ENCODE data around the gene PRKCA.
"Not testable (repeated sequence)": the region's sequence is repeated elsewhere in the genome, so short reads cannot be mapped to it uniquely, and the experiment has no call there.

PRKCA gene

DNA sequence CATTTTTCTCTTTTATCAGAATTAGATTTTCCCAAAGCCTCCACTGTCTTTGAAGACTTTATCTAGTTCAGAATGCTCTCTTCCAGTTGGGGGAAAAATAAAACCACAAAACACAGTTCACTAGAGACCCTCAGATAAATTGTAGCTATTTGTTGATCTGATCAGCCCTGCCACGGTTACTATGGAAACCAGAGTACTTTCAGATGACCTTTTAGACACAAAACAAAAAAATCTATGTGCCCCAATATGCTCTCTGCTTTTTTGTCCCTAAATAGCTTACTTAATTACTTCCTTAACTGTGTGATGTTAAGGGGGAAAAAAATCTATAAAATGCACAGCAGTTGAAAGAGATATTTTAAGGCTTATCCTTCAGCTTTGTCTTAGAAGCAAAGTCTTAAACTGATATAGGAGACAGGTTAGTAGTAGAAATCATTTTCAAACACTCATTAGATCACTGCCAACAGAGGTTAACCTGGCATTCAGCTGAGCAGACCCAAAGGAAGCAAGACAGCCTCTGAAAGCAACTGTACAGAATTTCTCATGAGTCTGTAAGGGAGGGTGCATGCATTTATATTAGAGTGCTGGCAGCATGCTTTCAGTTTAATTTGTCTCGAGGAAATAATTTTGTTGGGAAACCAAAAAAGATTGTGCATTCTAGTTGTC lies 402.6 kb downstream of the PRKCA start:
- no peak for DNase-seq

DNA sequence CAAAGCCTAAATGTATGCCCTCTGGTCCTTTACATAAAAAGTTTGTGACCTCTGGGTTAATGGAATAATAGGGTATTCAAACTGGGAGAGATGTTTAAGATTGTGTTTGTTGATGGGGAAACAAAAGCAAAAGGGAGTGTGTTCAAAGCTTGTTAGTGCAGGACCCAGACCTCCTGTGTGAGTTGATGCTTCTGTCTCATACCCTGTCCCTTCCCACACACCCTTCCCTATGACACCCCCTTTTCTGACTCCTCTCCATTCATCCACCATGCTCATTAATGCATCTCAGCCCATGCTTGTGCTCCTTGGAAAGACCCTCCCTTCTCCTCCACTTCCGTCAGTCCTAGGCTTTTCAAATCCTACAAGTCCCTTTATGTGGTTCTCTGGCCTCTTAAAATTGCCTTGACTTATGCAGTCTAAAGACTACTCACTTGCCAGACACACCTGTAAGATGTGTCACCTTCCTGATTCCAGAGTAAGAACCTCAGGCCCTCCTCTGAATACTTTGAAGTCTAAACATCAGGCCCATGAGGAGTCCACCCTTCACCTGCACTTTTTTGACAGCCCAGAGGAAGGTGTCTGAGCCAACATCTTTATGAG lies 404.5 kb downstream of the PRKCA start:
- no peak for DNase-seq

DNA sequence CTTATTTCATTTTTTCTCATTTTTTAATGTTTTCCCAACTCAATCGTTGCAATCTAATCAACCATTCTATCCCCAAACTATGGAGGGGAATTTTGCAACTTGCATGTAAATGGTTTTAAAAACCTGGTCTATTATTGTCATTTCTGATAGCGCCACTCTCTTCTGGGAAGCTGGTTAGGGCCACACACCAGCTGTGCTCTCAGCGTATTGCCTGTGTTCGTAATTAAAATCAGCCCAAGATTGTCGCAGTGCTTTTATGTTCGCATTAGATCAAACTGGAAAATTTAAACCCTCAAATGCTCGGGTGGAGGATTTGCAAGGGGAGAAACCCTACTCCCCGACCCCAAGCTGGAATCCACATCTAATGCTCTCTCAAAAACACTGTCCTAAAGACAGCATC lies 409.0 kb downstream of the PRKCA start:
- DNase-seq: no peak

DNA sequence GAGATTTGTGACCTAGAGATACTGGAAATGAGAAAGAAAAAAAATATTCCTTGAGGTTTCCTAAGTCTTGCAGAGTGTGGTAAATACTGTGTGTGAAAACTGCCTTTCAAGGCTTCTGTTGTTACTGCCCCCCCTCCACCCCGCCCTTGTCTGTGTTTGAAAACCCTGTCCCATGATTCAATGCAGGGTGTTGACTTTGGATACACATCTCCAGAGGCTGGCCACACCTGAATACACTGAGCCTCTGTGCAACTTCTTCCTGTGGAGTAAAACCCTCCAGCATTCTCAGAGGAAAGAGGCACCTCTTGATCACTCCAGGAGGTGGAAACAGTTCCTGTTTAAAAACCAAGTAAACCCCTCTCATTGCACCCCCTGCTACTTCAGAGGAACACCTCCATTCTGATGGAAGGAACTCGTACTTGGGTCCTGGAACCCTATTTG lies 409.5 kb downstream of the PRKCA start:
- no peak for DNase-seq

DNA sequence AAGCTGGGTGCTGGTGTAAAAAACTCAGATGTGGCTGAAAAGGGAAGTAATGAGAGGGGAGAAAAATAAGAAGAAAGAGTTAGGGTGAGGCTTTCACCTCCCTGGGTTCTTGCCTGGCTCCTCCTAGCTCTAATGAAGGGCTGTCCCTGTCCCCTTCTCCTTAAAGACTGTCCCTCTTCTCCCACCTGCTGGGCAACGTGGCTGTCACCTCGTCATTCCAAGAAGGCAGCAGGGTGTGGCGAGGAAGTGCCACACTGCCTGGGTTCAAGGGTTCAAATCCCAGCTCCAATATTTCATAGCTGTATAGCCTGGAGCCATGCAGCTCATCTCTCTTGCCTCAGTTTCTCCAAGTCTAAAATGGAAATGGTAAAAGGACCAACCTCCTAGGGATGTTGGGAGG lies 410.0 kb downstream of the PRKCA start:
- no peak for DNase-seq

GRCh38 chr17:66713021-66713532 lies 410.7 kb downstream of the PRKCA start:
- not testable (repeated sequence) for DNase-seq

DNA sequence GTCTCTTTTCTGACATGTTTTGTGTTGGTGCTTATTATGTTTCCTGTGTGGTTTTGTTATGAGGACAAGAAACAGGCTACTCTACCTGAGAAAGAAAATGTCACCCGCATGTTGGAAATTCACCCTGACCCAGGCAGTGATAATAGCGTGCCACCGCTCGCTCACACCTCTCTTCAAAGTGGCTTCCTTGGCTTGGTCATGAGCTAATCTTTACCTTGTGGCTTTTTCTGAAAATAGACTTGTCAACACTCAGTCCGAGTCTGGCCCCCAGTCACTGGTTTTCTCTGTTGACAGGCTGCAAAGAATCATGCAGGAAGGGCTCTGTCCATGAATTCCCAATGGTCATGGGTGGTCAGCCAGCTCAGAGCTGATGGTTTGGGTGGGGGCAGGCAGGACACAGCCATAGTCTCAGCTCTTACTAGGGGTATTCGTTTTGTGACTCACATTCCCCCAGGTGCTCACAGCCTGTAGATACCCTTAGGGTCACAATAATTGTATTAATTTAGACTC lies 411.2 kb downstream of the PRKCA start:
- DNase-seq: no peak

DNA sequence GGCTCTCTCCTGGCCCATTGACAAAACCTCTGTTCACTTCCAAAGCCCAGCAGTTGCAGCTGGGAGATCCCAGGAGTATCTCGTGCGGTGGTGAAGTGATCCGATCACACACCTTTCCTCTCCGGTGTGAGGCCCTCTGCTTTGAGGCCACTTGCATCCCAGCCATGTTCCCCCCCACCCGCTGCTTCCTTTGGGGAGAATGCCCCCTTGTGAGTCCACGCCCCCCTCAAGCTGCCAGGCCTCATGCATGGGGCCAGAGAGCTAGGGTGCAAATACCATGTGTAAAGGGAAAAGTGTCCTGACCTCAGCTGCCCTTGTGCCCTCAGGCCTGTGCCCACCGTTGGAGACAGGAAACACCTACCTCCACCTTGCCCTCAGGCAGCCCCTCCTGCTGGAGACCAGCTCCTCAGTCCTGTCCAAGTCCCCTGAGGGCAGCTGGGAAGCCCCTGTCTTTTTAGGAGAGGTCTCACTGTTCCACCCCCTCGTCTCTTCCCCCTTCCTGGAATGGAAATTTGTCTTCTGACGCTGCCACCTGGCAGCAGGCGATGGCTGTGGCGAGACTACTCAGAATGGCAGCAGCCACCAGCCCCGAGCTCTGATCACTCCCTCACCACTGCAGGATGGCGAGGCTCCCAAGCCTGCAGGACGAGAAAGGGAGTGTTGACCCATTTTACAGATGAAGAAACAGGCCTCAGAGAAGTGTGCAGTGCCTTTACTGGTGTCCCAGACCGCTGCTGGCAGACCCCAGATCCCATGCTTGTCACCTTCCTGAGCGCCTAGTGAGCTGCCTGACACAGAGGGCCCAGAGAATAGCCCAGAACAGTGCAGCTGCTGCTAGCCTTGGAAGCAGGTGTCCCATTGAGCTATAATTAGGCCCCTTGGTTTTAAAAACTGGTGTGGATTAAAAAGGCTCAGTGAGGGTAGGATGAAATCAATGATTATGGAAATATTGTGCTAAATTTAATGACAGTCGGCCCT lies 411.9 kb downstream of the PRKCA start:
- DNase-seq: no peak

- DNase-seq: no peak
Measured at GRCh38 chr17:66715076-66715675, 412.8 kb downstream of the PRKCA start.

DNA sequence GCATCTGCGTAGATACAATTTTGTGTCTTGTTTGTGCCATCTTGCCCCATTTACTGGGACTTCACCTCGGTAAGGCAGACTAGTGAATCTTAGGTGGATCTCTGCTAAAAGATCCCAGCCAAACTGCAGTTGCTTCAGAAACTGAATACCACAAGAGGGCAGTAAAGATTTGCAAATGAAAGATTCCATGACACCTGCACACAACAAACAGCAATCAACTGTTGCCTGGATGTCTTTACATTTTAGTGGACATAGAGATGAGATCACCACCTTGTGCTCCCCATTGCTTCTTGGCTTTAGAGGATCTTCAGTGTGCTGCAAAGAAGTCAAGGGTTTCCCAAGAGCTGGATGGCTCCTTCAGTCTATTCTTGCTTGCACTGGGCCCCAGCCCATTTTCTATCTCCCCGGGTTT lies 413.3 kb downstream of the PRKCA start:
- DNase-seq: peak; percentile 43

DNA sequence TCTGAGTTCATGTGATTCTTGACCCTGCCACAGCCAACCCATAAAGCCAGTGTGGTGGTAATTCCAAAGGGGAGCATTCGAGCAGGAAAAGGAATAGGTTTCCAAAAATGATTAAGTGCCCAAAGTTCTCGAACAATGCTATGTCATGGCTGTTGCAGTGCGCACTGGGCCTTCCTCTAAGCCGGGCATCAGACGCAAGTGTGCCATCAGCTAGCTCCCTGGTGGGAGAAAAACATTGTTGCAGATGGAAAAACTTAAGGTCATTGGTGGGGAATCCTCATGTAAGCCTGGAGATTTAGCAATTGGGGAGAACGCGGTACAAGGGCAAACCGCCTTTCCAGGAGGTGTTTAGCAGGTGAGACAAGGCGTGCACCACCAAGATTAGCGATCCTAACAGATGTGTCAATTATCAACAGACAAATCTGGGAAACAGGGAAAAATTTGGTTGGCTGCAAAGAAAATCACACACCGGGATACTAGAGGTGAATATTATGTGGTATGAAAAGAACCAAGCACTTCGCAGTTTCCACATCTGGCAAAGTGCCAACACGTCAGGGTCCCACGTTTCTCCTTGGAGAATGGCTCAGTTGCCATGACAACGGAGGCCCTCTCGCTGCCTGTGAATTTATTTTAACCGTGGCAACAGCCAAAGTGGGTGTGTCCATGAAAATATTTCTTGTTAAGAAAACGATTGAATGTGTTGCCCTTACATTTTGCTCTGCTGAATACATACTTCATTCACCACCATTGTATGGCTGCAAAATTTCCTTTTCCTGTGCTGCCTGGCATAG lies 414.0 kb downstream of the PRKCA start:
- DNase-seq: no peak

- DNase-seq: no peak
Measured at GRCh38 chr17:66717641-66718058, 415.2 kb downstream of the PRKCA start.

- DNase-seq: no peak
Measured at GRCh38 chr17:66720027-66720426, 417.6 kb downstream of the PRKCA start.

DNA sequence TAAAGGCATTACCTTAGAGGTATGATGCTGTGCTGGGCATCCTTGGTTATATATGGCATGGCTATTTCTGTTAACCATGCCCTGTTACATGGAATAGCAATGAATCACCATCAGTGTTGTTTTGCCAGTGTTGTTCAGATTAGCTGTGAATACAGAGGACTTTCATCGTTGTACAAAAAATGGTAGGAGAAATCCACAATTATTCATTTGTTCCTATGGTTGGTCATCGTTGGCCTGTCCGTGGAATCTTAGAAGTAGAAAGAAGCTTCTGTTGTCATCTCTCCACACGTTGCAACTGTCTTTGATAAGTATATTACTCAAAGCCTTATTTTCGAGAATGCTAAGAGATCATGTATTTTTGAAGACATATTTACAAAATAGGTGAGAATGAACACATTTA lies 418.2 kb downstream of the PRKCA start:
- DNase-seq: no peak

DNA sequence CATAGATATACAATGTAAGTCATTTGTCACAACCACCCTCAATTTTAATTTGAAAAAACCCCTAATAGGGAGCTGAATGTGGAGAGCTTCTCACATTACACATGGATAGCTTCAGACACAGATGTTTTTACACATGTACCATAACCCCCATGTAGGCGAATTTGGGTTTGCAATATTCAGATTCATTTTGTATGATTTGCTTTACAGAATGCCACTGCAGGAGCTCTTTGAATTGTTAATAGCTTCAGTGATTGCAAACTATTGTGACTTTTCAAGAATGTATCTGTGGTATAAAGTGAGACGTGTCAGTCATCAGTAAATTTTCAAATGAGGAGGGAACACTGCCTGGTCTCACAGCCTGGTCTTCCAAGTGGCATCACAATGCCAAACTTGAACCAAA lies 419.9 kb downstream of the PRKCA start:
- DNase-seq: no peak

DNA sequence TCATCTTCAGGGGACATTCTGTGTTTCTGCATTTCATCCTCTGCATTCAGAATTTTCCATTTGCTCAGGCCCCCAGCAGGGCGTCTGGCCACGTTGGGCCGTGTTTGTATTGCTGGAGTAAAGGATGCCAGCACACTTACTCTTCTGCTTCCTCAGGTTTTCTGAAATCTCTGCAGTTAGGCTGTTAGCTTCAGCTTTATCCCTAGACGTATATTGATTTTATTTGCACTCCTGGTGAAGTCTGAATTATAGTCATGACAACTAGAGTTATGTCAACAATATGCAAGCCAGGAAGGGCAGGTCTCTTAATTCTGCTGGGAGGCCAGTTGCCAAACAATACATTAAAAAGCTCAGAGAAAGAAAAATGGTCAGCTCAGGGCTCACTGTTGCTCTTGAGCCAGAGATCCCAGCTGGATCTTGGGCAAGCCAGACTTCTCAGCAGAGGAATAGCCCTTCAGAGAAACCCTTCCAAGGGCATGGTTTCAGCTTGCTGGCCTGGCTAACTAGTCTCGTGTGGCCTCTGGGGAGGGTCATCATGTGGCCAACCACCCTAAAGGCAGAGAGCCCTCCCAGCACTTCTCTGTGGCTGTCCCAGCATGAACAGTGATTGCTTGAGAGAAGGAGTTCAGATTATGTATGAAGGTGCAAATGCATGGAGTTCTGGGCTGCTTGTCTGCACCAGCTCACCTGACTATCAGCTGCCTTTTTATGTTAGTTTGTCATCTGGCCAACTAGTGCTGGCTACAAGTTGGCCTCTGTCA lies 422.3 kb downstream of the PRKCA start:
- DNase-seq: no peak

GRCh38 chr17:66725438-66725837 lies 423.0 kb downstream of the PRKCA start:
- not testable (repeated sequence) for DNase-seq

DNA sequence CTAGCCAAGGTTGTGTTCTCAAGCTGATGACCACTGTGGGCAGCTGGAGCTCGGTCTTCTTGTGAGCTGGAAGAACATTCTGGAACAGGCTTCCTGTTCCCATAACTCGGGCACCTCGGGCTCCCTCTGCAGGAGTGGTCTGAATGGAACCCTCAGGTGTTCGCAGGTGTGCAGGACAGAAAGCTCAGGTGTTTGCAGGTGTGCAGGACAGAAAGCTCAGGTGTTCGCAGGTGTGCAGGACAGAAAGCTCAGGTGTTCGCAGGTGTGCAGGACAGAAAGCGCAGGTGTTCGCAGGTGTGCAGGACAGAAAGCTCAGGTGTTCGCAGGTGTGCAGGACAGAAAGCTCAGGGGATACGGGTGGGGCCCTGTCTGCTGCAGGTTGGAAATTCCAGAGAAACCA lies 423.5 kb downstream of the PRKCA start:
- DNase-seq: no peak

GRCh38 chr17:66726371-66726770 lies 424.0 kb downstream of the PRKCA start:
- DNase-seq: no peak

GRCh38 chr17:66726846-66727245 lies 424.4 kb downstream of the PRKCA start:
- no peak for DNase-seq
